Stimulated activated naive CD4-positive, alpha-beta T cell (primary cell): ENCODE data around the gene NXPH4.

ENCODE experiments used
- DNase-seq, 6 experiments: peaks; one replicate each; lab custom pipeline; 2025; lab: John Stamatoyannopoulos, UW

Gene NXPH4

DNA sequence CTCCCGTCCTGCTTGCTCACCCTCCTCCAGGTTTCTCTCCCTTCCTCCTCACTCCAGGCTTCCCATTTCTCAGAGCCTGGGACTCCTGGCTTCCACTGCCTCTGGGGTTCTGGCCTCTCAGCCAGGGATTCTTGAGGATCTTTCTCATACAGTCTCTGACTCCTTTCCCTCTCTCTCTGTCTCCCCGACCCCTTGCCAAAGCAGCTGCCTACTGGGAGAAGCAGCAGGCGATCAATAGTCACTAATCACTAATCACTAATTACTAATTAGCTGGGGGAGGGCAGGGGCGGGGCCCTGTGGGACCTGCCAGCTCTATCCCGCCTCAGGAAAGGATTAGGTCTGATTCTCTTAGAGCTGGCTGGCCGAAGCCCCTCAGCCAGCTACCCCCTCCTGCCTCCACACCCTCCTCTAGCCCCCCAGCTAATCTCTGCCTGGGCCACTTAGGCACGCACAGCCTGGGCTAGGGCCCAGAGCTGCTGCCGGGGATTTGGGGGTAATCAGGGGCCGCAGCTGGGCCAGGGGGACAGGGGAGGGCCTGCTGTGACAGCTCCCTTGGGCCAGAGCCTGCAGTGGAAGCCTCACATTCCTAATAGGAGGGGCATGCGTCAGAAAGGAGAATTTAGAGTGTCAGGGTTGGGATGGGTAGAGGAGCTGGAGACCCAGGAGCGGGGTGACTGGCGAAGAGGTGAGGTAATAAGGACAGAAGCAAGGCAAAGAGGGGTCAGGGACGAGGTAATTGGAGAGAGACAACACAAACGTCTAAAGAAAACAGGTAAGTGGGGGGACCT lies 2.8 kb downstream of the NXPH4 start:
- DNase-seq = no peak

DNA sequence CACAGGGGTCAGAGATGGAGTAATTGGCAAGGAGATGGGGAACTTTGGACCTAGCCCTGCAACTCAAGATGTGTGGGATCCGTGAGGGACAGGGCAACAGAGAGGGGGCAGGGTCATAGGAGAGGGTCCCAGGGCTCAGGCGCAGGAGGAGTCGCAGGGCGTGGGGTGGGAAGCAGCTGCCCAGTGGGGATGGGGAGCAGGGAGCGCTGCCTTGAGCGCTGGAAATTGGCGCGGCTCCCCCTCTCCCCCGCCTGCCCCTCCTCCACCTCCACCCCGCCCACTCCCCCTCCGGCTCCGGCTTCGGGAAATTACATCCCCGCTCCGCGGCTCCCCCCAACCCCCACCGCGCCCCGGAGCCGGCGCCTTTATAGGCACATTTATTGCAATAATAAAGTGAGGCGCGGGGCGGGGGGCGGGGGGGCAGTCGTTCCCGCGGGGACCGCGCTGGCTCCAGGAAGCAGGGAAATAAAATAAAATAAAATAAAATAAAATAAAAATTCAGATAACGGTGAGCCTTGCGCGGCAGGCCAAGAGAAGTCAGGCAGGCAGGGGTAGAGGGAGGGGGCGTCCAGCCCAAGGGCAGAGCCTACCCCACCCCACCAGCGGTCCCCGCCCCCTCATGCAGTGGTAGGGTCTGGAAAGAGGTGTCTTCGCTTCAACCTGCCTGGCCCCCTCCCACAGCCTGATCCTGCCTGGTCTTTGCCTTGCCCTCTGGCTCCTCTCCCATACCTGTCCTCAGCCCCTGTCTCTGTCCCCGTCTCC lies 3.6 kb downstream of the NXPH4 start:
- DNase-seq = no peak

DNA sequence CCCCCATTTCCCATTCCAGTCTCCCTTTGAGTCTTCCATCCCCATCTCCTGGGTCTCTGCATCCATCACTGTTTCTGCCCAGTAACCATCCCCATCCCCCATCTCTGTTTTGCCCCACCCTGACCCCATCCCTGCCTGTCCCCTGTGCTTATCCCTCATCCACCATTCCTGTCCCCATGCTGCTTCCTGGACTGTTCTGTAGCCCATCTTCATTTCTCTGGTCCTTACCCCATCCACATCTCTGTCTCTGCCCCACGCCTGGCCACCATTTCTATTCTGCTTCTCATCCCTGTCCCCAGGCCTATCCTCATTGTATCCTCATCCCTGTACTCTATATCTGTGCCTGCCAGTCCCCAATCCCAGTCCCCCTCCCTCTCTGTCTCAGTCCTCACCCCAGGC lies 4.2 kb downstream of the NXPH4 start:
- no peak for DNase-seq

DNA sequence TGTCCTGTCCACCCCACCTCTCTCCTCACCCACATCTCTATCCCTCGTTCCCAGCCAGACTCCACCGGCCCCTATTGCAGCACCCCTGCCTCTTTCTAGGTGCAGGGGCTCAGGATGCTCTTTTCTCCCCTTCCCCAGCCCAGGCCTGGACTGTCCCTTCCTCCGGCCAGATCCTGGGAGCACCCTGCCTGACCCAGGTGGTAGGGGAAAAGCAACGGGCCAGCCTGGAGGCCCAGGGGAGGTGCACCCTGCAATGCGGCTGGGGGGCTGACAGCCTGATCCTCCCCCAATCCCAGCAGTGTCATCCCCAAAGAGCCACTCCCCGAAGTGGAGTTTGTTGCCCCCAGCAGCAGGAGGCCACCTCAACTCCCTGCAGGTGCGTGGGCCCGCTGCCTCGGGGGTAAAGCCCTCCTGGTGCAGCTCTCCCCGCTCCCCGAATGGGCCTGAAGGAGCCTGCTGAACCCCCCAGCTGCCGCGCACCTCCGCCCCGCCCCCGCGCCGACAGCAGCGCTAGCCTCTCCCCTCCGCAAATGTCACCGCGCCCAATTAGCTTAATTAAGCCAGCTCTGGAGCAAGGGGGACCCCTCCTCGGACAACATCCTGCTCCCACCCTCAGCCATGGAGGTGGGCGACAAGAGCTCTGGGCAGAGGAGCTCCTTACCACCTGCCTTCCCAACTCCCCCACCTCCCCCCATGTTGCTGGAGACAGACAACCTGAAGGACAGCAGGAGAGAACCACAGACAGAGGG lies 4.7 kb downstream of the NXPH4 start:
- peak in 1 of 6 experiments; percentile 27 for DNase-seq

DNA sequence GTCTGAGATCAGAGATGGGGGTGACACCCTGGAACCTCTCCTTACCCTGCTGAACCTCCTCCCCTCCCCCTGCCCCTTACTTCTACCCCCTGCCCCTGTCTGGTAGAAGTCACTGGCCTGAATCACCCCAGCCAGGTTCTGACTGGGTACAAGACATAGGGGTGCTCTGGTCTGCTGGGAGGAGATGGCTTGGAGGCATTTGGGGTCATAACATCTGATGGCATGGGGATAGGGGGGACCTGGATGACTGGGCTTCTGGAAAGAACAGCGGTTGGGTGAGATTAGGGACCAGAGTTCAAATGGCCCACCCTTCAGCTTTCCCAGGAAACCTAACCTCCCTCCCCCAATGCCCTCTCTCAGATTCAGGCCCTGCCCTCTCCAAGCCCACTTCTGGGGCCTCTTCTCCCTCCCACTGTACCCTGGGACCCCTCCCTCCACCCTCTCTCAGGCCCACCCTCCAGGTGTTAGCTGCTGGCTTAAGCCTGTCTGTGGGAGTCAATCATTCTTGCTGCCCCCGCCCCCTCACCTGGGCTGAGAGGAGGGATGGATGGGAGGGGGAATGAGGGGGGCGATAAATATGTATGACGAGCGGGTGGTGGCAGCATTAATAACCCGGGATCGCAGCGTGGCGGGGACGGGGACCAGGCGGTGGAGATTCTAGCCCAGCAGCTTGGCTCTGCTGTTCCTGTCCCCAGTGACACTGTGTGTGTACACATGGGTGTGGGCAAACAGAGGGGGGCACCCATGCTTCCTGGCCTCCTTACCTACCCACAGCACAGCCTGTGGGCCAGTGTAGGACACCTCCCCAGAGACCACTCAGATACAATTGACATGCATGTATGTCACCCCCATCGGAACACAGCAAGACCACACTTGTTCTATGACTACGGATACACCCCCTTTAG lies 5.9 kb downstream of the NXPH4 start:
- no peak for DNase-seq

DNA sequence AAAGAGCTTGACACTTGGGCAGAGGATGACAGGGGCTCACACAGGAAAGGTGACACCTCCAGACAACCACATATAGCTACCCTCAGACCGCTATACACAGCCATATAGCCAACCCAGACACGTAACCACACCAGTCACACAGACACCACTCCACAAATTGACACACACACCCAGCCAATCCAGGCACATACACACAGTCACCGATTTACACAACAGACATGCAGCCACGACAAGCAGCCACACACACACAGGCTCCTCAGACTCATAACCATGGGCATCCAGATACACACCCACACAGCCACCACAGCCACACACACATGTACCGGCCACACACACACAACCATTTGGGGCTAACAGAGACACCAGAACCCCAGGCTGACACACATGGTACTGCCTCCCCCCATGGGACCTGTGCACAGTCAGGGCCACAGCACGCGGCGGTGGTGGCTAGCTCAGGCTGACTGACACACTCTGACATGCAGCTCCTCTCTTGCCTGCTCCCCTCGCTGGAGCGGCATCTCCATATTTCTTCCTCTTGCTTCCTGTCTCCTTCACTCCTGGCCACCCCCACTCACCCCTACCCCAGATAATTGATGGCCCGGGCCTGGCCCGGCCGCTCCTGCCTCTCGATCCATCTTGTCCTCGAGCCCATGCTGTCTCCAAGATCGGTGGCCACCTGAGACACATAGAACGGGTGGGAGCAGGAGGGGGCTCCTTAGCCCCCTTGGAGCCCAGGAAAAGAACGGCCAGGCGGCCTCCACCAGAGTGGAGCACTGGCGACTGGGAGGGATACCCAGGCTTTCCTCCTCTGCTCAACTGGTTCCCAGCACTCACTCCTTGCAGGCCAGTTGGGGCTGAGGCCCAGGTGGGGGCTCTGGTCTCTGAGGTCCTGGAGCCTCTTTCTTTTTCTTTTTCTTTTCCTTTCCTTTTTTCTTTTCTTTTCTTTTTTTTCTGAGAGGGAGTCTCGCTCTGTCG lies 6.9 kb downstream of the NXPH4 start:
- peak in 1 of 6 experiments; percentile 44 for DNase-seq

DNA sequence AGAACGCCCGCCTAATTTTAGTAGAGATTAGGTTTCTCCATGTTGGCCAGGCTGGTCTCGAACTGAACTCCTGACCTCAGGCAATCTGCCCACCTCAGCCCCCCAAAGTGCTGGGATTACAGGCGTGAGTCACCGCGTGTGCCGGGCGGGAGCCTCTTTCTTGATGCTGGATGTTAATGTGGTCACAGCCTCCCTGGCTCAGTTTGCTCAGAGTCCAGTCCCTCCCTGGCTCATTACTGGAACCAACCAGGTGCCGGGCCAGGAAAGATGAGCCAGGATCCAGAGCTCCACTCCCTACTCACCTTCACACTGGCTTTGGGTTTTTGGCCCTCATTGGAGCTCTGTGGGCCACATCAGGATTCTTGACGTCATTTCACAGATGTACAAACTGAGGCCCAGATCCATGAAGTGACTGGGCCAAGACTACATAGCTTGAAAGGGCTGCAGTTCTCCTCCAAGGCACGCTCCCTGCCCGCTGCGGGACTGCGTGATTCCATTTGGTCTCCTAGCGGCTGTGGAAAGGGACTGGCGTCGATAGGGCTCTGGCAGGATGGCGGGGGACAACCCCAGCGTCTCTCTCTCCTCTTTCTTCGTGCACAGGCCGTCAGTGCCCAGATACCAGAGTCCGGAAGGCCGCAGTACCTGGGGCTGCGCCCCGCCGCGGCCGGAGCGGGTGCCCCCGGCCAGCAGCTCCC lies 7.8 kb downstream of the NXPH4 start:
- peak in 1 of 6 experiments; percentile 52 for DNase-seq

DNA sequence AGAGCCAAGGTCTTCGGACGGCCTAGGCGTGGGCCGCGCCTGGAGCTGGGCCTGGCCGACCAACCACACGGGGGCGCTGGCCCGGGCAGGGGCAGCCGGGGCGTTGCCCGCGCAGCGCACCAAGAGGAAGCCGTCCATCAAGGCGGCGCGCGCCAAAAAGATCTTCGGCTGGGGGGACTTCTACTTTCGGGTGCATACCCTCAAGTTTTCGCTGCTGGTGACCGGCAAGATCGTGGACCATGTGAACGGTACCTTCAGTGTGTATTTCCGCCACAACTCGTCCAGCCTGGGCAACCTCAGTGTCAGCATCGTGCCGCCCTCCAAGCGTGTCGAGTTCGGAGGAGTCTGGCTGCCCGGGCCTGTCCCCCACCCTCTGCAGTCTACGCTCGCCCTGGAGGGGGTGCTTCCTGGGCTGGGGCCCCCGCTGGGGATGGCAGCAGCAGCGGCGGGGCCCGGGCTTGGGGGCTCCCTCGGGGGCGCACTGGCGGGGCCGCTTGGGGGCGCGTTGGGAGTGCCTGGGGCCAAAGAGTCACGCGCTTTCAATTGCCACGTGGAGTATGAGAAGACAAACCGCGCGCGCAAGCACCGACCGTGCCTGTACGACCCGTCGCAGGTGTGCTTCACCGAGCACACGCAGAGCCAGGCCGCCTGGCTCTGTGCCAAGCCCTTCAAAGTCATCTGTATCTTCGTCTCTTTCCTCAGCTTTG lies 8.5 kb downstream of the NXPH4 start:
- DNase-seq = peak; percentile 43 to 77 (median 70)

DNA sequence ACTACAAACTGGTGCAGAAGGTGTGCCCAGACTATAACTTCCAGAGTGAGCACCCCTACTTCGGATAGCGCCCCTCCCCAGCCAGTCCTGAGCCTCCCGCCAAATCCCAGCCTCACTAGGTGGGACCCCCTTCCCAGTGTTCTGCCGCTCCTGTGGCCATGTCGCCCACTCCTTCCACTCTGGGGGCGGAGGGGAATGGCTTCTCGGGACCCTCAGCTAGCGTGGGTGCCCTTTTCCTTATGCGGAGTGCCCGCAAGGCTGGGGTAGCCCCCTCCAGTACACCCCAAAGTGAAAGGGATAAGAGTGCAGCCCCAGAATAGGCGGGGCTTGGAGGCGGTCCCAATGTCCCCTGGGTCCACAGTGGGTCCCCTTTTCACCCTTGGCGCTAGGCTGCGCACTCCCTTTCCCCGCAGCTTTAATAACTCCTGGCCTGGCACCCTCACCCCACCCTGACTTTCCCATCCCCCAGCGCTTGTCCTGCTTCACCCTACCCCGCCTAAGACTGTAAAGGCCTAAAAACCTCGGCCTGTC lies 9.2 kb downstream of the NXPH4 start:
- no peak for DNase-seq

DNA sequence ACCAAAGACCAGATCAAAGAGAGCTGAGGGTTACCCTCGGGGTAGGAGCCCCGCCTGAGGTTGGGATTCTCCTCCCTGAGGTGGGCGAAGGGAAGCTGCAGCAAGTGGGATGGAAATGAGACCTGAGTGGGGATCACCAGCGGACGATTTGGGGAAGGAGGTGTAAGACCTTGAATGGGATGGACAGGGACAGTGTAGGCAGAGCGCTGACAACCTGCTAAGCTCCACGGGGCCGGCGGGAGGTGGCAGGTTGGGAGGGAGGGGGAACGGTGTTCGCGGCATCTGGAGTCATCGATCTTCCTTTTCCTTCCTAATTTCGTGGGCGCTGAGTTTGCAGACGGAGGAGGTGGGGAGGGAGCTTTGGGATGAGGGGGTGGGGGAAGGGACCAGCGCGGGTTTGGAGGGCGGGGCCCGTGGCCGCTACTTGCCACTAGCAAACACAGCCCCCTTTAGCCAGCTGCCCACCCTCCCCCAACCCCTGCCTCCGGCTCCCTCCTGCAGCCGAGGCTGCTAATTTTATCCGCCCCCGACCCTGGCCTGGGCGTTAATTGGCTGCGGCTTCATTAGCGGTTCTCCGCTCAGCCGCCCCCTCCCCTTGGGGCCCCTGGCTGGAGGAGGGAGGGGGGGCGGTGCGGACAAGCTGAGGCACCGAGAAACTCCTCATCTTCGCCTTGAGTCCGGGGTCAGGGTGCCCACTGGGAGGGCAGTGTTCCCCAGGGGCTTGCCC lies 10.2 kb downstream of the NXPH4 start:
- peak in 1 of 6 experiments; percentile 26 for DNase-seq

DNA sequence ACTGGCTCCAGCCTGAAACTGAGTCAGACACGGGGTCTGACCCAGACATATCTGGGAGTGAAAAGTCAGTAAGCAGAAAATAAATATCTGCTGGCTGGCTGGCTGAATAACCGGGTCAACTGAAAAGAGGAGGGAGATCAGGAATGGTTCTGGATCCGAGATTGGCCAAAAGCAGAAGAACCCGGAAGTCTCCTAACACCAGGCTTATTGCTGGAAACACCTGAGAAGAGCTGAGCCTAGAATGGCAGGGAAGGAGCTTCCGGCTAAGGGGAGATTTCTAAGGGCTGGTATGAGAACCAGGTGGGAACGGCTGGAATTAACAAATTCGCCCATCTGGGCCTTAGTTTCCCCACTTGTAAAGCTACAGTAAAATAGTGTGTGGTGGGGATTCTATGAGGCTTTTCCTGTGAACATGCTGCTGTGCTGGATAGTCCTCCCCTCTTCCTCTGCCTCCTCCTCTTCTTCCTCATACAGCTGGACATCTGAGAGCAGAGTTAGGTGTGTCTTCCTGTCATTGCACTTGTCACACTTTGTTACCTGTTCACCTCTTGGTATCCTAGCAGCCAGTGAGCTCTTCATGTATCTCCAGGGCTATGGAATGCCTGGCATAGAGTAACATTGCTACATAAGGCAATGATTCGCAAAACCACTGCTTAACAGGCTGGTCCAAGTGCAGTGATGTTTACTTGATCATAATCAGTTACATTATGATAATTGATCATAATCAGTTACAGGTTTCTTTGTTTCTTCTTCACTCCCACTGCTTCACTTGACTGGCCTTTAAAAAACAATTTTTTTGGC lies 10.9 kb downstream of the NXPH4 start:
- DNase-seq = no peak

DNA sequence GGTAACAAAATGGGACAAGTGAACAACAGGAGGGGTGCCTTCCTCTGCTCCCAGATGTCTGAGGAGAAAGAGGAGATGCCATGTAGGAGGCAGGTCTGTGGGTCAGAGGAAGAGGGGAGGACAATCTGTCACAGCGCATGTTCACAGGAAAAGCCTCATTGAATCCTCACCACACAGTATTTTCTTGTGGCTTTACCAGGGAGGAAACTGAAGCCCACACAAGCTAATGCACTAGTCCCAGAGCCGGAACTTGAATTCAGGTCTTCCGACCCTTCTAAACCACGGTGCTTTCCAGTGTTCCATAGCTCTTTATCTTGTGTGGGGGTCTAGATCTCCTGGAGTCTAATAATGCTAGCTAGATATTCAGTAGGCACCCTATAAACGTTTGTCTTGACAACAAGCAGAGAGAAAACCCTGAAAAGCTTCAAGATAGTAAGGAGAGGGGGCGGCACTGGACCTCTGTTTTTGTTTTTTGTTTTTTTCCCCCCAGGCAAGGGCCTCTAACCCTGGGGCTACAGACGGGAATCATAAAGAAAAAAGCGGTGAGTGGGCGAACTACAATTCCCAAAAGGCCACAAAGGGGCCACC lies 12.5 kb downstream of the NXPH4 start:
- no peak for DNase-seq

DNA sequence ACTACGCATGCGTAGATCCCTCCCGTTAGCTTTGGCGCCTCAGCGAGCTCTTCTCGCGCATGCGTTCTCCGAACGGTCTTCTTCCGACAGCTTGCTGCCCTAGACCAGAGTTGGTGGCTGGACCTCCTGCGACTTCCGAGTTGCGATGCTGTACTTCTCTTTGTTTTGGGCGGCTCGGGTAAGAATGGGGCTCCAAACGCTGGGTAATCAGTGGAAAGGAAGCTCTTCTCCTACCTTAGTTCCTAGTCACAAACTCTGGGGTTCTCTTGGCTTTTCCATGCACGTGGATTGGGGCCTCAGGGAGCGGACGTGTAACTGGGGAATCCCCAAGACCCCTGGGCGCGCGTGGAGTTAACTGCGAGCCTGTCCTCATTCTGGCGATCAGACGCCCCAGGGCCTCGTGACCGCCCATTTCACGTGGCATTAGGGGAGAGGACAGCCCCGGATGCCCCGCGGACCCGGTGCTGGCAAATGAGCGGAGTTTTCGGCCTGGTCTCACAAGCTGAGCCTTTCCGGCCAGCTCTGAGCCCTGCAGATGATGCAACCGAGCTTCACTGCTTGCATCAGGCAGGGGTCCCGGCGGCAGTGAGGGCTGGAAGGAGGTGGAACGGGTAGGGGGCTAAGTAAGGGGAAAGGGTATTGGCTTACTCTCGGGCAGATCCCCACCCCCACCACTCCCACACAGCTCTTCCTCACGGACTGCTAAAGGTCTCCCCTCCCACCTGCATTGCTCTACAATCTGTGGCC lies 13.2 kb downstream of the NXPH4 start, which contains the start of gene SHMT2:
SHMT2 (plus strand) TSS at position 78 of the 747 bp plus-strand sequence; CDS start at position 146, 68 bp downstream.
- DNase-seq = peak; percentile 69 to 92 (median 89)

DNA sequence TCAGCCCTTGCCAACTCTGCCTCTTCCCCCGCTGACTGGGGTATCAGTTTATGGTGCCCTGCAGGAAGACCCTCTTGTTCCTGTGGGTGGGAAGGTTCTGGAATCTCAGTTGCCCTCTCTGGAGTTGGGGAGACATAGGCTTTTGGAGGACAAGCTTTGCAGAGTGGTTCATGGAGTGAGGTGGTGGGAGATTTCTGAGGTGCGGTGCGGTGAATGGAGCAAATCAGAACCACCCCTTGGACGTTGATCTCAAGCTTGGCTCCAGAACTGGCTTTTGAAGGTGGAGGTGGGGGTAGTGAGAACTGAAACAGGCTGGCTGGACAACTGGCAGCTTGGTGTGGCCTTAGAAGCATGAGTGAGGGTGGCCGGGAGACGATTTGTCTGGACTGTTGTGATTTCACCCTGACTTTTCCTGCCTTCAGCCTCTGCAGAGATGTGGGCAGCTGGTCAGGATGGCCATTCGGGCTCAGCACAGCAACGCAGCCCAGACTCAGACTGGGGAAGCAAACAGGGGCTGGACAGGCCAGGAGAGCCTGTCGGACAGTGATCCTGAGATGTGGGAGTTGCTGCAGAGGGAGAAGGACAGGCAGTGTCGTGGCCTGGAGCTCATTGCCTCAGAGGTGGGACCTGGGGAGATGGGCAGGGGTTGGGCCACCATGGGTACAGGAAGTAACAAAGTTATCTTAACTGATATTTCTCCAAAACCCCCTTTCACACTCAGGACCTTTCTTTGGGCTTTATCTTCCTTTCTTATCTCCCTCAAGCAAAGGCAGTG lies 14.0 kb downstream of the NXPH4 start:
- DNase-seq = no peak
